DOHH2 (cell line): ENCODE measurements around the gene ZNF575.

Source experiments
- EZH2phosphoT487 ChIP-seq: fragments of 200-600 bp; sonication (generic); IDR thresholded peaks from 2 replicates; pipeline ENCODE4 v1.6.1; 2017; ENCODE audit warnings: borderline replicate concordance, mild to moderate bottlenecking, antibody characterized with exemption, low read length, moderate library complexity, mixed read lengths
- TF ChIP-seq, protein P1 (sequence below): fragments of 200-600 bp; sonication (generic); IDR thresholded peaks from one replicate; pipeline ENCODE4 v1.5.1; 2014; ENCODE audit warnings: antibody characterized with exemption, mild to moderate bottlenecking, low read depth, low read length; ENCODE audit not compliant: poor library complexity, severe bottlenecking

DNA sequence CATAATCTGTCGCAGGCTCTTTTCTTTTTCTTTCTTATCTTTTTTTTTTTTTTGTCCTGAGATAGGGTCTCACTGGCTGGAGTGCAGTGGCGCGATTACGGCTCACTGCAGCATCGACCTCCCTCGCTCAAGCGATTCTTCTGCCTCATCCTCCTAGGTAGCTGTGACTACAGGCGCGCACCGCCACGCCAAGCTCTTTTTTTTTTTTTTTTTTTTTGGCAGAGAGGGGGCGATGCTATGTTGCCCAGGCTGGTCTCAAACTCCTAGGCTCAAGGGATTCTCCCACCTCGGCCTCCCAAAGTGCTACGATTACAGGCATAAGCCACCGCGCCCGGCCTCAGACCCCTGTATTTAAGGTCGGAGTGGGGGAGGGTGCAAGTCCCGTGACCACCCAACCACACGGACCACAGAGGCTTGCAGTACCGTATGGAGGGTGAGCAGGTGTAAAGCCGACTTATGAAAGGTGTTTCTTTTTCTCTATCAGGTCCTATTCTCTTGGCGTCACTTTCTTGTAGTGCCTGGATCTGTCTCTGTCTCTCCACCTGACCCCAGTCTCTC, 30.5 kb upstream of the ZNF575 start:
- TF ChIP-seq, protein P1, sequence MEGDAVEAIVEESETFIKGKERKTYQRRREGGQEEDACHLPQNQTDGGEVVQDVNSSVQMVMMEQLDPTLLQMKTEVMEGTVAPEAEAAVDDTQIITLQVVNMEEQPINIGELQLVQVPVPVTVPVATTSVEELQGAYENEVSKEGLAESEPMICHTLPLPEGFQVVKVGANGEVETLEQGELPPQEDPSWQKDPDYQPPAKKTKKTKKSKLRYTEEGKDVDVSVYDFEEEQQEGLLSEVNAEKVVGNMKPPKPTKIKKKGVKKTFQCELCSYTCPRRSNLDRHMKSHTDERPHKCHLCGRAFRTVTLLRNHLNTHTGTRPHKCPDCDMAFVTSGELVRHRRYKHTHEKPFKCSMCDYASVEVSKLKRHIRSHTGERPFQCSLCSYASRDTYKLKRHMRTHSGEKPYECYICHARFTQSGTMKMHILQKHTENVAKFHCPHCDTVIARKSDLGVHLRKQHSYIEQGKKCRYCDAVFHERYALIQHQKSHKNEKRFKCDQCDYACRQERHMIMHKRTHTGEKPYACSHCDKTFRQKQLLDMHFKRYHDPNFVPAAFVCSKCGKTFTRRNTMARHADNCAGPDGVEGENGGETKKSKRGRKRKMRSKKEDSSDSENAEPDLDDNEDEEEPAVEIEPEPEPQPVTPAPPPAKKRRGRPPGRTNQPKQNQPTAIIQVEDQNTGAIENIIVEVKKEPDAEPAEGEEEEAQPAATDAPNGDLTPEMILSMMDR = no peak
- TF ChIP-seq EZH2phosphoT487 = no peak
